A549 (cell line): Measurements from ENCODE around the gene CNOT9. TPM values are rescaled to one million over a fixed set of nuclear protein-coding genes. Genes with fewer than 3 reads are reported as not detected.
A peak's percentile ranks its signal among the peaks of the same experiment; 100 is the strongest.

ENCODE experiments used
- ATAC-seq, 2 experiments: fragments of 200-7000 bp in 1 of 2; fragments of >200 bp in 1 of 2; cut with Nextera tagmentation in 1 of 2; cut with Tn5 transposase in 1 of 2; 3 replicates each; pipeline versions ENCODE4 v1.8.0 to v1.9.1; 2018 to 2020; ENCODE audit warnings: mild to moderate bottlenecking in 1 of 2, moderate library complexity in 1 of 2
- CTCF ChIA-PET: fragments of 300-600 bp; sonication (Branson Sonifier 250); formaldehyde crosslinking; extraction: SDS; loops from one replicate; lab custom pipeline; 2021; ENCODE audit warnings: antibody characterized with exemption, inconsistent platforms; lab: Yijun Ruan, JAX
- POLR2A ChIA-PET: fragments of 350-600 bp; formaldehyde crosslinking; extraction: SDS; loops from one replicate; lab custom pipeline; 2021; ENCODE audit warnings: antibody characterized with exemption, inconsistent platforms; lab: Yijun Ruan, JAX
- DNase-seq, 2 experiments: peaks; one replicate each; pipeline versions ENCODE4 v3.0.0 to v3.0.0-alpha.2; 2011 to 2016; ENCODE audit warnings: low read depth in 1 of 2, low spot score in 1 of 2
- FAIRE-seq: peaks from 2 replicates; lab custom pipeline; 2011; peaks lifted over from hg19 to GRCh38; lab: Jason Lieb, UNC
- H3K27ac ChIP-seq, 2 experiments: fragments of >200 bp; sonication (Bioruptor Twin); formaldehyde crosslinking; 3 replicates each; pipeline ENCODE4 v1.5.1; 2016 to 2017
- H3K4me1 ChIP-seq: fragments of >200 bp; sonication (Bioruptor Twin); formaldehyde crosslinking; 3 replicates; pipeline ENCODE4 v1.6.1; 2016
- H3K4me2 ChIP-seq: fragments of >200 bp; sonication (Bioruptor Twin); formaldehyde crosslinking; 3 replicates; pipeline ENCODE4 v1.6.1; 2016
- H3K4me3 ChIP-seq: fragments of >200 bp; sonication (Bioruptor Twin); formaldehyde crosslinking; 3 replicates; pipeline ENCODE4 v1.5.1; 2016
- H3K9me3 ChIP-seq: fragments of >200 bp; sonication (Bioruptor Twin); formaldehyde crosslinking; 3 replicates; pipeline ENCODE4 v1.6.1; 2016
- EHF ChIP-seq: fragments of 250-450 bp; sonication (Bioruptor Pico); IDR thresholded peaks from 2 replicates; pipeline ENCODE4 v1.5.0; 2020; ENCODE audit warnings: mild to moderate bottlenecking
- HMGXB4 ChIP-seq: fragments of 250-450 bp; sonication (Bioruptor Pico); IDR thresholded peaks from 2 replicates; pipeline ENCODE4 v1.5.0; 2021; ENCODE audit warnings: mild to moderate bottlenecking, moderate library complexity, borderline replicate concordance
- PBX3 ChIP-seq: IDR thresholded peaks from 2 replicates; pipeline ENCODE4 v1.6.1; 2012
- WGBS: methylation state at CpG from one replicate; pipeline ENCODE4 v1.1.6; 2017; ENCODE audit errors: missing lambda C conversion rate; 5-methylcytosine and 5-hydroxymethylcytosine counted together
- polyA plus RNA-seq, 4 experiments: library from polyadenylated mRNA; depleted of rRNA in 3 of 4; stranded (reverse); fragments of >200 nt; fragmentation: RNase III in 1 of 4; extraction: RNeasy Plus Mini Kit Qiagen cat#74134 plus additional on column Dnase treatment in 1 of 4; gene quantifications; 2 replicates in 3 of 4; 3 replicates in 1 of 4; pipeline ENCODE4 v1.2.3, GENCODE V29; 2011 to 2017
- small RNA-seq, 6 experiments: library from RNA; depleted of rRNA; stranded (forward); fragments of <200 nt; gene quantifications; one replicate each; pipeline ENCODE3, GENCODE V24; 2012

Gene CNOT9
- polyA plus RNA-seq, 2 of the 4 experiments (the other 2 are of a cell fraction) = 42.7 to 87.4 TPM

GRCh38 chr2:218645126-218645525 lies 76.5 kb downstream of the CNOT9 start:
- peak in 1 of 2 experiments; percentile 9; a peak in 1 of 6 replicates for ATAC-seq
- DNase-seq = peak in 1 of 2 experiments; percentile 28
- Histone ChIP-seq H3K27ac (peak overlapping the region; percentile 23 to 57; a peak in 4 of 6 replicates), H3K9me3 (no peaks in the 10 kb centered on the region), H3K4me2 (no peak overlapping the region), H3K4me1 (peaks cover 14% of the 10 kb centered on the region; the same call in 1 of the 3 replicates), H3K4me3 (no peak overlapping the region)
- no peak for FAIRE-seq
- POLR2A ChIA-PET = no interaction called here
- CTCF ChIA-PET = interaction anchor here (0.7 to 7.0 kb wide), 3 partner anchors 13 to 347 kb away, joined by 3 to 76 read pairs (median 14); partner anchors contain the start of genes BCS1L and ZNF142
- TF ChIP-seq PBX3 (no peak), HMGXB4 (CRISPR knock-in tag) (no peak), EHF (CRISPR knock-in tag) (no peak)
- 43% methylated on average over 1 of the region's 1 CpG for WGBS

Small RNA genes lying within 50 kb of the gene (small RNA-seq; reads per million reads assigned to genes)
- gene RNU6-136P = 0 reads per million in 6 experiments

Other genes starting within 250 kb of the CNOT9 start
- gene CATIP, start 212.0 kb upstream of the CNOT9 start, polyA plus RNA-seq (2011; rRNA removed) = 0.17 and 0.41 TPM in 2 replicates
- 0.09 to 0.15 TPM in 2 of 3 replicates, not detected in the other for gene CATIP, start 212.0 kb upstream of the CNOT9 start, polyA plus RNA-seq (2017; fragmentation: RNase III; extraction: RNeasy Plus Mini Kit Qiagen cat#74134 plus additional on column Dnase treatment)
- gene SLC11A1, start 186.6 kb upstream of the CNOT9 start, polyA plus RNA-seq (2011; rRNA removed) = 0.36 and 0.52 TPM in 2 replicates
- 0.11 to 0.18 TPM (median 0.14 TPM) in 3 replicates for gene SLC11A1, start 186.6 kb upstream of the CNOT9 start, polyA plus RNA-seq (2017; fragmentation: RNase III; extraction: RNeasy Plus Mini Kit Qiagen cat#74134 plus additional on column Dnase treatment)
- gene CTDSP1, start 169.0 kb upstream of the CNOT9 start, polyA plus RNA-seq (2011; rRNA removed) = 50.3 and 64.3 TPM in 2 replicates
- gene CTDSP1, start 169.0 kb upstream of the CNOT9 start, polyA plus RNA-seq (2017; fragmentation: RNase III; extraction: RNeasy Plus Mini Kit Qiagen cat#74134 plus additional on column Dnase treatment) = 34.6 to 42.8 TPM (median 39.5 TPM) in 3 replicates
- gene VIL1, start 149.7 kb upstream of the CNOT9 start, polyA plus RNA-seq (2011; rRNA removed) = 2.3 and 3.7 TPM in 2 replicates
- gene VIL1, start 149.7 kb upstream of the CNOT9 start, polyA plus RNA-seq (2017; fragmentation: RNase III; extraction: RNeasy Plus Mini Kit Qiagen cat#74134 plus additional on column Dnase treatment) = 1.2 to 1.9 TPM (median 1.9 TPM) in 3 replicates
- 10.9 and 12.8 TPM in 2 replicates for gene USP37, start 488 bp upstream of the CNOT9 start, polyA plus RNA-seq (2011; rRNA removed)
- gene USP37, start 488 bp upstream of the CNOT9 start, polyA plus RNA-seq (2017; fragmentation: RNase III; extraction: RNeasy Plus Mini Kit Qiagen cat#74134 plus additional on column Dnase treatment) = 5.1 to 5.3 TPM (median 5.2 TPM) in 3 replicates
- gene PLCD4, start 39.1 kb downstream of the CNOT9 start, polyA plus RNA-seq (2011; rRNA removed) = 2.5 and 2.8 TPM in 2 replicates
- 0.83 to 1.7 TPM (median 1.2 TPM) in 3 replicates for gene PLCD4, start 39.1 kb downstream of the CNOT9 start, polyA plus RNA-seq (2017; fragmentation: RNase III; extraction: RNeasy Plus Mini Kit Qiagen cat#74134 plus additional on column Dnase treatment)
- gene ZNF142, start 90.8 kb downstream of the CNOT9 start, polyA plus RNA-seq (2011; rRNA removed) = 6.3 and 9.5 TPM in 2 replicates
- 10.7 to 11.4 TPM (median 10.7 TPM) in 3 replicates for gene ZNF142, start 90.8 kb downstream of the CNOT9 start, polyA plus RNA-seq (2017; fragmentation: RNase III; extraction: RNeasy Plus Mini Kit Qiagen cat#74134 plus additional on column Dnase treatment)
- 47.1 and 47.2 TPM in 2 replicates for gene BCS1L, start 90.8 kb downstream of the CNOT9 start, polyA plus RNA-seq (2011; rRNA removed)
- gene BCS1L, start 90.8 kb downstream of the CNOT9 start, polyA plus RNA-seq (2017; fragmentation: RNase III; extraction: RNeasy Plus Mini Kit Qiagen cat#74134 plus additional on column Dnase treatment) = 46.3 to 52.7 TPM (median 47.5 TPM) in 3 replicates
- gene RNF25, start 103.2 kb downstream of the CNOT9 start, polyA plus RNA-seq (2011; rRNA removed) = 61.5 and 74.0 TPM in 2 replicates
- gene RNF25, start 103.2 kb downstream of the CNOT9 start, polyA plus RNA-seq (2017; fragmentation: RNase III; extraction: RNeasy Plus Mini Kit Qiagen cat#74134 plus additional on column Dnase treatment) = 33.5 to 34.6 TPM (median 33.8 TPM) in 3 replicates
- 29.9 and 40.8 TPM in 2 replicates for gene STK36, start 103.2 kb downstream of the CNOT9 start, polyA plus RNA-seq (2011; rRNA removed)
- gene STK36, start 103.2 kb downstream of the CNOT9 start, polyA plus RNA-seq (2017; fragmentation: RNase III; extraction: RNeasy Plus Mini Kit Qiagen cat#74134 plus additional on column Dnase treatment) = 15.3 to 23.3 TPM (median 20.6 TPM) in 3 replicates
- 26.2 and 37.0 TPM in 2 replicates for gene TTLL4, start 142.0 kb downstream of the CNOT9 start, polyA plus RNA-seq (2011; rRNA removed)
- 23.4 to 25.6 TPM (median 25.0 TPM) in 3 replicates for gene TTLL4, start 142.0 kb downstream of the CNOT9 start, polyA plus RNA-seq (2017; fragmentation: RNase III; extraction: RNeasy Plus Mini Kit Qiagen cat#74134 plus additional on column Dnase treatment)
- 0.13 and 0.20 TPM in 2 replicates for gene CYP27A1, start 213.3 kb downstream of the CNOT9 start, polyA plus RNA-seq (2011; rRNA removed)
- gene CYP27A1, start 213.3 kb downstream of the CNOT9 start, polyA plus RNA-seq (2017; fragmentation: RNase III; extraction: RNeasy Plus Mini Kit Qiagen cat#74134 plus additional on column Dnase treatment) = 0.10 to 0.14 TPM (median 0.11 TPM) in 3 replicates